GM12801 (cell line): ENCODE data around the gene RPTOR.

Experiments used
- TF ChIP-seq, protein P1 (sequence below): IDR thresholded peaks from one replicate; pipeline ENCODE4 v1.5.1; 2011; ENCODE audit warnings: control low read depth; ENCODE audit not compliant: insufficient read length; ENCODE audit errors: extremely low read depth

The RPTOR gene

DNA sequence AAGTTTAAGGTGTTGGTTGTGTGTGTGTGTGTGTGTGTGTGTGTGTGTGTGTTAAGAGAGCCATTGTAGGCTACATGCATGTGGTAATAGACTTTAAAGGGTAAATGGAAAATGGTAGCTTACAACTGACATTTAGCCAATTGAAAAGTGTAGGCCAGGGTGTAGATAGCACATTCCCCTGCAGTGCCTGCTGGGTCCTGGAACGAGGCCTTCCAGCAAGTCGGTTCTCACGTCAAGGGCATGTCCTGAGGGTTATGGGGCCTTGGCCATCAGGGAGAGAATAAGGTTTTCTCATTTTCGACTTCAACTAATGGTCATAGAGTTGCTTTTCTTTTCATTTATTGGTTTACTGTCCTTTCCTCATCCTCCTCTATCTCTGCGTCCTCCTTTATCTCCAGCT lies 65.1 kb downstream of the RPTOR start:
- TF ChIP-seq, protein P1, sequence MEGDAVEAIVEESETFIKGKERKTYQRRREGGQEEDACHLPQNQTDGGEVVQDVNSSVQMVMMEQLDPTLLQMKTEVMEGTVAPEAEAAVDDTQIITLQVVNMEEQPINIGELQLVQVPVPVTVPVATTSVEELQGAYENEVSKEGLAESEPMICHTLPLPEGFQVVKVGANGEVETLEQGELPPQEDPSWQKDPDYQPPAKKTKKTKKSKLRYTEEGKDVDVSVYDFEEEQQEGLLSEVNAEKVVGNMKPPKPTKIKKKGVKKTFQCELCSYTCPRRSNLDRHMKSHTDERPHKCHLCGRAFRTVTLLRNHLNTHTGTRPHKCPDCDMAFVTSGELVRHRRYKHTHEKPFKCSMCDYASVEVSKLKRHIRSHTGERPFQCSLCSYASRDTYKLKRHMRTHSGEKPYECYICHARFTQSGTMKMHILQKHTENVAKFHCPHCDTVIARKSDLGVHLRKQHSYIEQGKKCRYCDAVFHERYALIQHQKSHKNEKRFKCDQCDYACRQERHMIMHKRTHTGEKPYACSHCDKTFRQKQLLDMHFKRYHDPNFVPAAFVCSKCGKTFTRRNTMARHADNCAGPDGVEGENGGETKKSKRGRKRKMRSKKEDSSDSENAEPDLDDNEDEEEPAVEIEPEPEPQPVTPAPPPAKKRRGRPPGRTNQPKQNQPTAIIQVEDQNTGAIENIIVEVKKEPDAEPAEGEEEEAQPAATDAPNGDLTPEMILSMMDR, result no peak

DNA sequence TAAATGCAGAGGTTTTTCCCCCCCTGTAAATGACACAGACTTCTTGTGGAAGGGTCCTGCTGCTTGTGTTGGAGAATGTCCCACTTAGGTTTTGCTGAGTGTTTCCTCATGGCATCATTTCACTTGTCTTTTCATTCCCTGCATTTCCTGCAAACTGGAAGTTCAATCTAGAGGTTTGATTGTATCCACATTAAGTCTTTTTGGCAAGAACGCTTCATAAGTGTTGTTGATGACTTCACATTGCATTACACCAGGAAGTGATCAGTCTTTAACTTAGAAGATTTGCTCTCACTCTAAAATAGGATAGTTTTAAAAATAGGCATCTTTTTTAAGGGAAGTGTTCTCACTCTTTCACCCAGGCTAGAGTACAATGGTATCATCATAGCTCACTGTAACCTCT lies 67.2 kb downstream of the RPTOR start:
- TF ChIP-seq, protein P1, result no peak

DNA sequence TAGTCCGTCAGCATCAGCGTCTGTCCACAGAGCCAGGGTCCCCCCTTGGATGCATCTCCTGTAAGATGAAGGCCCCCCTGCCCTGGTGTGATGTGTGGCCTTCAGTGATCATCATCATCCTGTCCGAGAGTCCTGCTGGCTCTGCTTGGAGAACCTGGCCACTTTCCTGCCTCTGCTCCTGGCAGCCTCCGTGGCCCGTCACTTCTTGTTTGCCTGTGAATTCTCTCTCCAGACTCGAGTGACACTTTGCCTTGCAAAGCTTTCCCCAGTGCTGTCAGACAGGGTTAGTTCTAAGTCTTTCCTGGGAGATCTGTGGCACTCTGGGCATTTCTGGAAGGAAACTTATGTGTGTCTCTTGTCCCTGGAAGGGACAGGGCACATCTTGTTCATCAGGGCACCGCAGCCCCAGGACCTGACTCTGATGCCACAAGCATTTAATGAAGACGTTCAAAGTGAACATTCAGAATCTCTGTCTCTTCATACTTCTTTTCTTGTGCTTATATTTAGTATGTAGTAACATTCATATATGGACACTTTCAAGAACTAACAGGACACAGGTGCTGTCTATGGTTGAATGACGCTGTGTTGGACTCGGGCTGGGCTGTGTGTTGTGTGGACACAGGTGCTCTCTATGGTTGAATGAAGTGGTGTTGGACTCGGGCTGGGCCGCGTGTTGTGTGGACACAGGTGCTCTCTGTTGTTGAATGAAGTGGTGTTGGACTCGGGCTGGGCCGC lies 68.5 kb downstream of the RPTOR start:
- TF ChIP-seq, protein P1, result no peak

DNA sequence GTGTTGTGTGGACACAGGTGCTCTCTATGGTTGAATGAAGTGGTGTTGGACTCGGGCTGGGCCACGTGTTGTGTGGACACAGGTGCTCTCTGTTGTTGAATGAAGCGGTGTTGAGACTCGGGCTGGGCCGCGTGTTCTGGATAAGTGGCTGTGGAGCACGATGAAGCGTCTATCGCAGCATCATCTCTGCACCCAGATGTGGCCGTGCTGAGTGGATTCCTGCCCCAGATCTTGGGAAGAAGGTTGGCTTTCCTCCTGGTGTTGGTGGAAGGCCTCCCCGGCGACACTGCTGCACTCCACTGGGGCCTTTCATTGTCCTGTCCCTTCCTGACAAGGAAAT lies 69.1 kb downstream of the RPTOR start:
- TF ChIP-seq, protein P1, result no peak

DNA sequence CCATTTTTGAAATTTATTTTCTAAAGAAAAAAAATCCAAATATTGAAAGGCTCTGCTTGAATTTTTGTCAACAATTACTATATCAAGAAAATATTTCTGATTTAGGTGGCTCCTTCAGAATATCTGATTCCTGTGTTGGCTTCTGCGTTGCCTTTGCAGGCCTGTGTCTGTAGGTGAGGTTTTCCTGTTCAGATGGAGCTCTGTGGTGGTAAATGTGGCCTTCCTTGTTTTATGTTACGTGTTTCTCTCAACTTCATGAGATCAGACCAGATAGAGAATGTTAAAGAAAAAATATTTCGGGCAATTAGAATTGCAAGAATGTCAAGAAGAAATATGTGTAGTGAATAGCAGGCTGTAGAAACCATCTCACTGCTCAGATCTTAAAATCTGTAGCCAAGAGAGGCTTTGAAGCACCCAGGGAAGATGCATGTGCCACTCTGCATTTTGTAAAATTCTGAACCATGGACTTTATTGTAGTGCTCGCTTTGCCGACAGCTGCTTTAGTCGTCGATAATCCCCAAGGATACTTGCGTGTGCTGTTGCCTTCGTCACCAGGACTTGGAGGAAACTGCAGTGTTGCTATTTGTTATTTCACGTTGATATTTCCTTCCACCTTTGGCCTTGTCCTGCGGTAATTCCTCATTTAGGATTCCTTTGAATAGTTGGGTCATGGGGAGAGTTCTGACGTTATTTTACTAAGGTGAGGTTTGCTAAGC lies 69.9 kb downstream of the RPTOR start:
- TF ChIP-seq, protein P1, result no peak

DNA sequence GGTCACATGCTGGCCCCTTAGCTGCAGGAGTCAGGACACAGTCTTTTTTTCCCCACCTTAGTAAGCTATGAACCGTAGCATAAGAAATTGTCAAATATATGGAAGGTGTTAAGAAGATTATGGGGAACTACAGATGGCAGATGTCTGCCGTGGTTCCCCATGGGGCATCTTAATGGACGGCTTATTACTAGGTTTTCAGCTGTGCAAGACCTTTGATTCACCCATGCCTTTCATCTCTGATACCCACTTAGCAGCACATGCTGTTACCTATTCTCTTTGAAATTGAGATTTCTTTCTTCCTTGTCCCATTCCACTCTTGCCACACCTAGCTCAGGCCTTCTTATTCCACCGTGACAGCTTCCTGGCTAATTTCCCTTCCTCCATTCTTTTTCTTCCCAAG lies 70.7 kb downstream of the RPTOR start:
- TF ChIP-seq, protein P1, result no peak

DNA sequence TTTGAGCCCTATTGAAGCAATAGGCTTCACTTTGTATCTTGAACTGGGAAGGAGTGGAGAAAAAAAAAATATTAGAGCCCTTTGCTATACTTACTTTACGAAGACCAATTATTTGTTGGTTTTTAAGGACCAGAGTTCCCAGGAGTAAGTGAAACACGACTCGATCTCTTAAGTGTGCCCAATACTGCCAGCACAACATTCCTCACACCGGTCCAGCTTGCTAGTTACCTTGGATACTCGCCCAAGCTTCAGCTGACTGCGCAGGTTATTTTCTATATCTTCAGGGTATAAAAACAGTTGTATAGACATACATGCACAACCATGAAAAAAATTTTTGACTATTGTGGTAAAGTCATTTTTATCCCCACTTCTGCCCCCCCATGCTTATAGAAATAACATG lies 72.1 kb downstream of the RPTOR start:
- TF ChIP-seq, protein P1, result no peak
